ENCODE results near the gene RAB3C. TPM values are rescaled to one million over a fixed set of nuclear protein-coding genes. Genes with fewer than 3 reads are reported as not detected.
"Not testable (repeated sequence)": the region's sequence is repeated elsewhere in the genome, so short reads cannot be mapped to it uniquely, and the experiment has no call there.

RAB3C gene
- total RNA-seq, 2 experiments from 2014 or later: not detected

DNA sequence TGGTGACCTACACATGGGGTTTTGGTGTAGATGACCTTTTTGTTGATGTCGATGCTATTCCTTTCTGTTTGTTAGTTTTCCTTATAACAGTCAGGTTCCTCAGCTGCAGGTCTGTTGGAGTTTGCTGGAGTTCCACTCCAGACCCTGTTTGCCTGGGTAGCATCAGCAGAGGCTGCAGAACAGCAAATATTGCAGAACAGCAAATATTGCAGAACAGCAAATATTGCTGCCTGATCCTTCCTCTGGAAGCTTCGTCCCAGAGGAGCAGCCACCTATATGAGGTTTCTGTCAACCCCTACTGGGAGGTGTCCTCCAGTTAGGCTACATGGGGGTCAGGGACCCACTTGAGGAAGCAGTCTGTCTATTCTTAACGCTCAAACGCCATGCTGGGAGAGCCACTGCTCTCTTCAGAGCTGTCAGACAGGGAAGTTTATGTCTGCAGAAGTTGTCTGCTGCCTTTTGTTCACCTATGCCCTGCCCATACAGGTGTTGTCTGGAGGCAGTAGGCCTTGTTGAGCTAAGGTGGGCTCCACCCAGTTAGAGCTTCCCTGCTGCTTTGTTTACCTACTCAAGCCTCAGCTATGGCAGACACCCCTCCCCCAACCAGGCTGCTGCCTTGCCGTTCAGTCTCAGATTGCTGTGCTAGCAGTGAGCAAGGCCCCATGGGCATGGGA is 116.3 kb downstream of the RAB3C start:
- H3K4me3 Mint-ChIP-seq; intact Hi-C loops (cut with micrococcal nuclease); H3K27me3 Mint-ChIP-seq (ENCODE audit: low read depth); H3K36me3 Mint-ChIP-seq (ENCODE audit: low read depth); H3K27ac Mint-ChIP-seq; CTCF ChIA-PET; H3K4me1 Mint-ChIP-seq (ENCODE audit: low read depth); DNase-seq: not testable (repeated sequence)
- H3K9me3 Mint-ChIP-seq: peaks cover 20% of the 10 kb centered on the region

- no peak overlapping the region for H3K27ac Mint-ChIP-seq
- intact Hi-C loops (cut with micrococcal nuclease): no loop called here
- CTCF ChIA-PET: no interaction called here
- H3K4me1 Mint-ChIP-seq (ENCODE audit: low read depth): no peaks in the 10 kb centered on the region
- peaks cover 3% of the 10 kb centered on the region for H3K27me3 Mint-ChIP-seq (ENCODE audit: low read depth)
- no peak for DNase-seq
- no peak overlapping the region for H3K4me3 Mint-ChIP-seq
- H3K9me3 Mint-ChIP-seq: peaks cover 19% of the 10 kb centered on the region
- no peaks in the 10 kb centered on the region for H3K36me3 Mint-ChIP-seq (ENCODE audit: low read depth)
Measured at GRCh38 chr5:58699762-58700118, 116.9 kb downstream of the RAB3C start.

DNA sequence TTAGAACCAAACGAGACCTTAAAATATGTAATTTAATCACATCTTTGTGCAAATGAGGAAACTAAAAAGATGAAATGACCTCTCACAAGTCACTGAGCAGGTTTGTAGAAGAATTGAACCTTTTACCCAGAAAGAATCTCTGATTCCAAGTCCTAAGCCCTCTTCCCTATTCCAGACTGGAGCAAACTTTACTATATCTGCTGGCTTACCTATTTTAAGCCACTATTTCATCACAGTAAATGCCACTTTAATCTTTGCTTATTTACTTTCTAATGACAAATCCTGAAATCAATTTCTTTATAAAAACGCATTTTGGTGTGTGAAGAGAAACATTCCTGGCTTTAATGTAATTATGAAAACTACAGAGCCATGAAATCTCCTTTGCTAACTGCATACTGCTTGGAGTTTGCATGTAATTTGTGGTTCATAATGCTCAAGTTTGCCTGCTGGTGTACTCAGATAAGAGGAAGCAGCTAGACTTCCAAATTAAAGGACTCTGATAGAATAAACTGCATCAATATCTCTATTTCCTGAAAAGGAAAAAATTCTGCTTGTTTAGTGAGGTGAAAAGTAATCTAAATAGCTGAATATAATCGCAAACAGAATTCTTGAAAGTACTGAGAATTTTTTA is 121.2 kb downstream of the RAB3C start:
- peaks cover 5% of the 10 kb centered on the region for H3K27me3 Mint-ChIP-seq (ENCODE audit: low read depth)
- H3K36me3 Mint-ChIP-seq (ENCODE audit: low read depth): no peaks in the 10 kb centered on the region
- no peaks in the 10 kb centered on the region for H3K9me3 Mint-ChIP-seq
- H3K27ac Mint-ChIP-seq: no peak overlapping the region
- H3K4me3 Mint-ChIP-seq: no peak overlapping the region
- H3K4me1 Mint-ChIP-seq (ENCODE audit: low read depth): no peaks in the 10 kb centered on the region
- no peak for DNase-seq
- CTCF ChIA-PET: no interaction called here
- intact Hi-C loops (cut with micrococcal nuclease): no loop called here

GRCh38 chr5:58706736-58707135 is 123.9 kb downstream of the RAB3C start:
- intact Hi-C loops (cut with micrococcal nuclease): no loop called here
- Mint-ChIP-seq H3K27me3 (ENCODE audit: low read depth) (peaks cover 8% of the 10 kb centered on the region), H3K9me3 (no peaks in the 10 kb centered on the region)

DNA sequence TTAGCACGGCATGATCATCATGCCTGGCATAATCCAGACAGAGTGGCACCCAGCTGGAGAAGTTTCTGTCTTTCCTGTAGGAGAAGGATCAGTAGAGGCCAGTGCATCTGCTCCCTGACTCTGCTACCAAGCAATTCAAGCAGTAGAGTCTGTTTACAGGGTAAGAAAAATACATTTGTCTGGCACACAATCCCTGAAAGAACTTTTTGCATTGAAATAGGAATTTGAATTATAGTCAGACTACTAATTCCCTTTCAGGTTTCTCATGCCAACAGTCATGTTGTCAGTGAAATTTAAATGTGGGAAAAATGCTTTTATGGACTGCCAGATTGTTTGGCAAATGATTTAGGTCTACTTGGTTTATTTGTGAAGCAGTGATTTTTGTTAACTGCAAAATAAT is 125.6 kb downstream of the RAB3C start:
- Mint-ChIP-seq H3K27me3 (ENCODE audit: low read depth) (peaks cover 5% of the 10 kb centered on the region), H3K27ac (no peak overlapping the region), H3K9me3 (no peaks in the 10 kb centered on the region), H3K4me3 (no peak overlapping the region), H3K4me1 (ENCODE audit: low read depth) (no peaks in the 10 kb centered on the region), H3K36me3 (ENCODE audit: low read depth) (no peaks in the 10 kb centered on the region)
- DNase-seq: no peak
- CTCF ChIA-PET: no interaction called here
- intact Hi-C loops (cut with micrococcal nuclease): no loop called here

More at GRCh38 chr5:58706736-58707135, 123.9 kb downstream of the RAB3C start:
- CTCF ChIA-PET: no interaction called here
- no peak for DNase-seq
- H3K36me3 Mint-ChIP-seq (ENCODE audit: low read depth): no peaks in the 10 kb centered on the region
- no peaks in the 10 kb centered on the region for H3K4me1 Mint-ChIP-seq (ENCODE audit: low read depth)
- no peak overlapping the region for H3K27ac Mint-ChIP-seq
- no peak overlapping the region for H3K4me3 Mint-ChIP-seq

DNA sequence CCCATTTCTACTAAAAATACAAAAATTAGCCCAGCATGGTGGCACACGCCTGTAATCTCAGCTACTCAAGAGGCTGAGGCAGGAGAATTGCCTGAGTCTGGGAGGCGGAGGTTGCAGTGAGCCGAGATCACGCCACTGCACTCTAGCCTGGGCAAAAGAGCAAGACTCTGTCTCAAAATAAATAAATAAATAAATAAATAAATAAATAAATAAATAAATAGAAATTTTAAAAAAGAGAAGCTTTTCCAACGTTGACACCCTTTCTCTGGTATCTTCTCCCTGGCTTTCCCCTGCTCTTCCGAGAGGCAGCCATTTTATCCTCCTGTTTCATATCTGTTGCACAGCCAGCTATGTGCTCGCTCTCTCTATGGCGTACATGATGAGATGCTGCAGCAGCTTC is 127.5 kb downstream of the RAB3C start:
- H3K9me3 Mint-ChIP-seq; CTCF ChIA-PET; intact Hi-C loops (cut with micrococcal nuclease); H3K4me1 Mint-ChIP-seq (ENCODE audit: low read depth); H3K4me3 Mint-ChIP-seq; DNase-seq; H3K27me3 Mint-ChIP-seq (ENCODE audit: low read depth); H3K27ac Mint-ChIP-seq; H3K36me3 Mint-ChIP-seq (ENCODE audit: low read depth): not testable (repeated sequence)

DNA sequence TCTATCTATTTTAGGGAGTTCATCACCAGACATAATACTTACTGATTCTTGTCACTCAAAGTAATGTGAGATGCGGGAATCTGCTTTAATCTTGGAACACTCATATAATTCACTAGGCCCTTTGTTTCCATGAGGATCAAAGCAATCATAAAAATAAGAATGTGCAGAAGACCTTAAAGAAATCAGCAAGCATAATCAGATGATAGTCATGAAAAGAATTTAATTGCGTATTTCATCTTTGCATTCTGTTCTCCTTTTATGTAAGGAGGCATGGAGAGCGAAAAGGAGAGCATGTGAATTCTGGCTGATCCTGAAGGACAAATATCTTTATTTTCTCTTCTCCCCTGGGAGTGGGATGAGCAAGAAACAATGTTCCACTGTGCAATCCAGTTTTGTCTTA is 128.0 kb downstream of the RAB3C start:
- peaks cover 5% of the 10 kb centered on the region for H3K27me3 Mint-ChIP-seq (ENCODE audit: low read depth)
- peaks cover 5% of the 10 kb centered on the region for H3K9me3 Mint-ChIP-seq
- no peaks in the 10 kb centered on the region for H3K36me3 Mint-ChIP-seq (ENCODE audit: low read depth)
- no peak overlapping the region for H3K27ac Mint-ChIP-seq
- intact Hi-C loops (cut with micrococcal nuclease): no loop called here
- H3K4me3 Mint-ChIP-seq: no peak overlapping the region
- H3K4me1 Mint-ChIP-seq (ENCODE audit: low read depth): no peaks in the 10 kb centered on the region
- CTCF ChIA-PET: no interaction called here
- DNase-seq: no peak

DNA sequence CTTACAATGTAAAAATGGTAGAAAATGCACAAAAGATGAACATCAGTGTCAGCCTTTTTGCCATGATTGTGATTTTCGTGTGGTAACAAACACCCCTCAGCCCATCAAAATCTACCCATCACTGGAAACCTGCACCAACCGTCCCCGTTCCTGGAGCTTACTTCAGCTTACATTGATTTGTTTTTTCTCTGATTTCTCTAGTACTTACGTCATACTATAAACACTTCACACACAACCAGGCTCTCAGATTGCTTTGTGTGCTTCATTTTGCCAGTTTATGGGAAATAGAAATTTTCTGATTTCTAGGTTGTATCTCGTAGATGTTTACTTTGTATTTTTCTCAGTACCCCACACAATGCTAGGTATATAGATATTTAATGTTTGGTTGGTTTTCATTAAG is 129.1 kb downstream of the RAB3C start:
- intact Hi-C loops (cut with micrococcal nuclease): no loop called here
- peaks cover 5% of the 10 kb centered on the region for H3K27me3 Mint-ChIP-seq (ENCODE audit: low read depth)
- H3K9me3 Mint-ChIP-seq: peaks cover 5% of the 10 kb centered on the region
- CTCF ChIA-PET: interaction anchor here (0.9 kb wide), 1 partner anchor 34 kb away, joined by 3 read pairs; no protein-coding TSS in a partner anchor
- H3K36me3 Mint-ChIP-seq (ENCODE audit: low read depth): no peaks in the 10 kb centered on the region
- no peak for DNase-seq
- no peak overlapping the region for H3K4me3 Mint-ChIP-seq
- H3K27ac Mint-ChIP-seq: no peak overlapping the region
- no peaks in the 10 kb centered on the region for H3K4me1 Mint-ChIP-seq (ENCODE audit: low read depth)

DNA sequence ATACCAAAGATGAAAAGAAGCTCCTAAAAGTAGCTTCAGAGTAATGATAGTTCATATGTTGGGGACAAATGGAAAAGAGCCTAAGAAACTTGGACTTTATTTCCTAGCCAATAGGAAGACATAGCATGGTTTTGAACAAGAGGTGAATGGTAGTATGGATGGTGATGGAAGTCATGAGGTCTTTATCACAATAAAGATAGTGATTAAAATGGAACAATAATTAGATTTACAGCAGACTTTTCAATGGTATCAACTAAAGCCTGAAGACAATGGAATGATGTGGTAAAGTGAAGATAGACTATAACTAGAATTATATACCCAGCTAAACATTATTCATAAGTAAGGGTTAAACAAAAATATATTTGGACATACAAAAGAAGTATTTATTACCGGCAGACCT is 131.2 kb downstream of the RAB3C start:
- H3K4me1 Mint-ChIP-seq (ENCODE audit: low read depth): no peaks in the 10 kb centered on the region
- intact Hi-C loops (cut with micrococcal nuclease): no loop called here
- DNase-seq: no peak
- peaks cover 5% of the 10 kb centered on the region for H3K9me3 Mint-ChIP-seq
- H3K4me3 Mint-ChIP-seq: no peak overlapping the region
- H3K27me3 Mint-ChIP-seq (ENCODE audit: low read depth): peaks cover 5% of the 10 kb centered on the region
- CTCF ChIA-PET: no interaction called here
- no peaks in the 10 kb centered on the region for H3K36me3 Mint-ChIP-seq (ENCODE audit: low read depth)
- H3K27ac Mint-ChIP-seq: no peak overlapping the region

DNA sequence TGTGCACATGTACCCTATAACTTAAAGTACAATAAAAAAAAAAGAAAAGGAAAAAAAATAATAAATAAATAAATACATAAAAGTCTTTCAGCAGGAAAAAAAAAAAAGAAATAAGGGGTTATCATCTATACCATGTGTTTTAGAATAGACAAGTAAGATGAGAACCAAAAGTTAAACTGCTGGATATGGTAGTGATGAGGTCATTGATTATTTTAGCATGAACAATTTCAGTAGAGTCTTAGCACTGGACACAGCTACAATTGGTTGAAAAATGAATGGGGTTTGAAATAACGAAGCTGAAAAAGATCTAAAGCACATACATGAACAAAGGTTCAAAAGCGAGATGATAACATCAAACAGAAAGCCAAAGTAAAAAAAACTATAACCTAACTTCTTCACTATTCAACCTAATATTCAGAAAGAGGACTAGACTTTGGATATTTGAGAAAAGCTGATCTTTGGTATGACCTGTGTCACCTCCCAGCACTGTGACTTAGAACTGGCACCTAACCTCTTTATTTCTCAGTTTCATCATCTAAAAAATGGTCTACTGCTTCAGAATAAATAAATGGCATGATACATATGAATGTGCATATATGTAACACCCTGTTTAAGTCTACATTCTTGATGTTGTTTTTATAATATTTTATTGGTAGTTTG is 133.3 kb downstream of the RAB3C start:
- H3K4me1 Mint-ChIP-seq (ENCODE audit: low read depth): no peaks in the 10 kb centered on the region
- H3K9me3 Mint-ChIP-seq: peaks cover 5% of the 10 kb centered on the region
- H3K4me3 Mint-ChIP-seq: no peak overlapping the region
- CTCF ChIA-PET: no interaction called here
- no peaks in the 10 kb centered on the region for H3K36me3 Mint-ChIP-seq (ENCODE audit: low read depth)
- H3K27ac Mint-ChIP-seq: no peak overlapping the region
- peaks cover 5% of the 10 kb centered on the region for H3K27me3 Mint-ChIP-seq (ENCODE audit: low read depth)
- intact Hi-C loops (cut with micrococcal nuclease): no loop called here
- DNase-seq: no peak

DNA sequence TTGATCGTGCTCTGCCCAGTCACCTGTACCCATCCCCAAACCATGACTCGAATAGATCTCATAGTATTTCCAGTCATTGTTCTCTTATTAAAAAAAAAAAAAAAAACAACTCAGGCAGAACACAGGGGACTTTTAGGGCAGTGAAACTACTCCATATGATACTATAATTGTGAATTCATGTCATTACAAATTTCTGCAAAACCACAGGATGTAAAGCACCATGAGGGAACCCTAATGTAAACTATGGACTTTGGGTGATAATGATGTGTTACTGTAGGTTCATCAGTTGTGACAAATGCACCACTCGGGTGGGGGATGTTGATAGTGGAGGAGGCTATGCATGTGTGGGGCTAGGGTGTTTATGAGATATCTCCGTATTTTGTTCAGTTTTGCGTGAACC is 133.8 kb downstream of the RAB3C start:
- intact Hi-C loops (cut with micrococcal nuclease): no loop called here
- CTCF ChIA-PET: no interaction called here
- Mint-ChIP-seq H3K36me3 (ENCODE audit: low read depth) (no peaks in the 10 kb centered on the region), H3K4me1 (ENCODE audit: low read depth) (no peaks in the 10 kb centered on the region), H3K27ac (no peak overlapping the region), H3K9me3 (peaks cover 5% of the 10 kb centered on the region), H3K4me3 (no peak overlapping the region), H3K27me3 (ENCODE audit: low read depth) (peaks cover 5% of the 10 kb centered on the region)
- DNase-seq: no peak

- Mint-ChIP-seq H3K27ac (no peak overlapping the region), H3K36me3 (ENCODE audit: low read depth) (no peaks in the 10 kb centered on the region), H3K4me1 (ENCODE audit: low read depth) (no peaks in the 10 kb centered on the region), H3K4me3 (no peak overlapping the region), H3K27me3 (ENCODE audit: low read depth) (peaks cover 8% of the 10 kb centered on the region), H3K9me3 (peaks cover 5% of the 10 kb centered on the region)
- intact Hi-C loops (cut with micrococcal nuclease): no loop called here
- CTCF ChIA-PET: no interaction called here
- DNase-seq: no peak
Measured at GRCh38 chr5:58717303-58718007, 134.6 kb downstream of the RAB3C start.

Data from activated naive CD4-positive, alpha-beta T cell treated with anti-CD3 and anti-CD28 coated beads for 36 hours (primary cell).